GM12878 (cell line): Measurements from ENCODE around the gene CCDC88A. TPM values are rescaled to one million over a fixed set of nuclear protein-coding genes. Genes with fewer than 3 reads are reported as not detected.

Source experiments
- ATAC-seq: fragments of 200-7000 bp; cut with Tn5 transposase; 3 replicates; pipeline ENCODE4 v1.9.1; 2020; ENCODE audit warnings: mild to moderate bottlenecking, moderate library complexity
- BruUV-seq: library from RNA; stranded (reverse); fragments of 400-500 nt; replicated peaks from 2 replicates; lab custom pipeline; 2021; lab: Mats Ljungman, UMichigan
- CTCF ChIA-PET: fragments of 300-600 bp; sonication (Branson Sonifier 250); formaldehyde crosslinking; extraction: SDS; loops from one replicate; lab custom pipeline; 2021; ENCODE audit warnings: inconsistent platforms; lab: Yijun Ruan, JAX
- POLR2A ChIA-PET: fragments of 350-600 bp; formaldehyde crosslinking; extraction: SDS; loops from one replicate; lab custom pipeline; 2021; ENCODE audit warnings: inconsistent platforms; lab: Charles Lee
- RAD21 ChIA-PET: fragments of 300-600 bp; sonication (Branson Sonifier 250); formaldehyde crosslinking; loops from one replicate; lab custom pipeline; 2023; ENCODE audit warnings: antibody characterized with exemption; ENCODE audit not compliant: unreplicated experiment; lab: Charles Lee
- SMC1A ChIA-PET: fragments of 300-600 bp; sonication (Branson Sonifier 250); formaldehyde crosslinking; loops from one replicate; lab custom pipeline; 2023; ENCODE audit not compliant: unreplicated experiment, uncharacterized antibody; lab: Charles Lee
- DNase-seq: peaks from one replicate; pipeline ENCODE4 v3.0.0-alpha.2; 2011; ENCODE audit warnings: low read depth, low spot score
- FAIRE-seq: peaks from 3 replicates; lab custom pipeline; 2011; peaks lifted over from hg19 to GRCh38; lab: Jason Lieb, UNC
- H2AFZ ChIP-seq: 2 replicates; pipeline ENCODE4 v1.6.0; 2011; ENCODE audit warnings: low read depth, low read length, control low read depth; ENCODE audit not compliant: control insufficient read depth
- H3K27ac ChIP-seq: 2 replicates; pipeline ENCODE4 v1.5.1; 2011; ENCODE audit warnings: control low read depth; ENCODE audit not compliant: control insufficient read depth, insufficient read depth
- H3K27me3 ChIP-seq, 2 experiments: replicated peaks in 1 of 2; 2 replicates each; pipeline versions ENCODE4 v1.6.0 to v1.6.1; 2011; ENCODE audit warnings: low read length in 1 of 2; ENCODE audit not compliant: control insufficient read depth in 2 of 2, insufficient read depth in 2 of 2
- H3K36me3 ChIP-seq, 2 experiments: 2 replicates each; pipeline ENCODE4 v1.5.1; 2011; ENCODE audit warnings: low read length in 1 of 2; ENCODE audit not compliant: control insufficient read depth in 2 of 2, insufficient read depth in 2 of 2
- H3K4me1 ChIP-seq: 2 replicates; pipeline ENCODE4 v1.6.1; 2011; ENCODE audit warnings: mild to moderate bottlenecking, low read length, moderate library complexity, mixed read lengths; ENCODE audit not compliant: control insufficient read depth, insufficient read depth
- H3K4me2 ChIP-seq: 2 replicates; pipeline ENCODE4 v1.6.0; 2011; ENCODE audit warnings: control low read depth; ENCODE audit not compliant: control insufficient read depth, insufficient read depth
- H3K4me3 ChIP-seq: fragments of 200-600 bp; sonication (generic); 2 replicates; pipeline ENCODE4 v1.5.1; 2016
- H3K79me2 ChIP-seq: 2 replicates; pipeline ENCODE4 v1.6.0; 2011; ENCODE audit warnings: low read length; ENCODE audit not compliant: control insufficient read depth, insufficient read depth
- H3K9ac ChIP-seq: 2 replicates; pipeline ENCODE4 v1.8.0; 2011; ENCODE audit warnings: low read length, control low read depth, mixed read lengths; ENCODE audit not compliant: control insufficient read depth, insufficient read depth
- H3K9me3 ChIP-seq: replicated peaks from 3 replicates; pipeline ENCODE4 v1.5.1; 2011; ENCODE audit warnings: mild to moderate bottlenecking, low read length; ENCODE audit not compliant: control insufficient read depth, insufficient read depth
- H4K20me1 ChIP-seq: 2 replicates; pipeline ENCODE4 v1.6.0; 2011; ENCODE audit not compliant: control insufficient read depth, insufficient read depth
- BRCA1 ChIP-seq: IDR thresholded peaks from 2 replicates; pipeline ENCODE4 v1.6.1; 2011; ENCODE audit warnings: low read depth, low read length, improper control_type of control experiment
- EZH2 ChIP-seq: IDR thresholded peaks from 2 replicates; pipeline ENCODE4 v1.6.1; 2012; ENCODE audit warnings: low read depth, mild to moderate bottlenecking, control low read depth, inconsistent platforms, low read length, borderline replicate concordance; ENCODE audit not compliant: control insufficient read depth
- FOXK2 ChIP-seq: fragments of 450-650 bp; IDR thresholded peaks from 2 replicates; pipeline ENCODE4 v1.6.1; 2017; ENCODE audit warnings: mild to moderate bottlenecking, moderate library complexity
- GABPA ChIP-seq: IDR thresholded peaks from 2 replicates; pipeline ENCODE4 v1.6.1; 2014; ENCODE audit warnings: antibody characterized with exemption, low read depth, mild to moderate bottlenecking, inconsistent platforms
- MTA3 ChIP-seq: IDR thresholded peaks from 2 replicates; pipeline ENCODE4 v1.6.1; 2012; ENCODE audit warnings: low read length, inconsistent platforms, borderline replicate concordance
- NFYA ChIP-seq: IDR thresholded peaks from 2 replicates; pipeline ENCODE4 v1.6.1; 2011; ENCODE audit warnings: low read depth, mild to moderate bottlenecking, low read length, improper control_type of control experiment, borderline replicate concordance
- NRF1 ChIP-seq: conservative IDR thresholded peaks from 2 replicates; pipeline ENCODE4 v1.6.1; 2011; ENCODE audit warnings: mild to moderate bottlenecking, low read depth, low read length, improper control_type of control experiment
- RBBP5 ChIP-seq: fragments of 200-600 bp; sonication (generic); conservative IDR thresholded peaks from 2 replicates; pipeline ENCODE4 v1.6.1; 2016
- RELA ChIP-seq: fragments of 450-650 bp; IDR thresholded peaks from 2 replicates; pipeline ENCODE4 v1.8.0; 2014; ENCODE audit warnings: borderline replicate concordance; ENCODE audit not compliant: partially characterized antibody
- SIN3A ChIP-seq: IDR thresholded peaks from 2 replicates; pipeline ENCODE4 v1.6.1; 2012; ENCODE audit warnings: low read depth, low read length, improper control_type of control experiment
- SKIL ChIP-seq: fragments of 450-650 bp; IDR thresholded peaks from 2 replicates; pipeline ENCODE4 v1.6.1; 2017; ENCODE audit warnings: mild to moderate bottlenecking, low read depth, inconsistent platforms; ENCODE audit not compliant: poor library complexity, severe bottlenecking
- SREBF2 ChIP-seq: IDR thresholded peaks from 2 replicates; pipeline ENCODE4 v1.6.1; 2012; ENCODE audit warnings: mild to moderate bottlenecking, low read length
- TCF7 ChIP-seq: IDR thresholded peaks from 2 replicates; pipeline ENCODE4 v1.6.1; 2014; ENCODE audit warnings: antibody characterized with exemption, borderline replicate concordance
- USF1 ChIP-seq: IDR thresholded peaks from 2 replicates; pipeline ENCODE4 v1.6.1; 2011; ENCODE audit warnings: borderline replicate concordance, low read depth, mild to moderate bottlenecking, moderate library complexity, mixed read lengths, low read length; ENCODE audit not compliant: insufficient read depth; ENCODE audit errors: extremely low read length
- ZNF24 ChIP-seq: fragments of 450-650 bp; IDR thresholded peaks from 2 replicates; pipeline ENCODE4 v1.6.1; 2017; ENCODE audit warnings: antibody characterized with exemption, mild to moderate bottlenecking
- ZNF274 ChIP-seq: IDR thresholded peaks from one replicate; pipeline ENCODE4 v1.8.0; 2011; ENCODE audit not compliant: insufficient read length, insufficient read depth
- ZZZ3 ChIP-seq: IDR thresholded peaks from 2 replicates; pipeline ENCODE4 v1.6.1; 2011; ENCODE audit warnings: low read depth; ENCODE audit not compliant: control insufficient read depth, insufficient read length
- WGBS: methylation state at CpG from one replicate; pipeline ENCODE4 v1.1.6; 2016; ENCODE audit warnings: low lambda C conversion rate; ENCODE audit not compliant: insufficient replicate concordance, insufficient coverage; ENCODE audit errors: missing lambda C conversion rate; 5-methylcytosine and 5-hydroxymethylcytosine counted together
- in situ Hi-C: fragments of 300-500 bp; cut with MboI; formaldehyde crosslinking; loops from 9 replicates; pipeline ENCODE4 v1.14.3; 2018; ENCODE audit warnings: mixed read lengths
- intact Hi-C: fragments of 100-400 bp; cut with micrococcal nuclease; formaldehyde crosslinking; loops from one replicate; pipeline ENCODE4 v1.14.2; 2022; ENCODE audit not compliant: unreplicated experiment
- polyA plus RNA-seq, 11 experiments: library from polyadenylated mRNA; depleted of rRNA in 4 of 11; unstranded in 6 of 11; stranded (reverse) in 5 of 11; fragments of >200 nt; fragmentation: Nextera tagmentation in 4 of 11; fragmentation: Illumina TruSeq in 1 of 11; extraction: Ambion mirVana in 4 of 11; extraction: Trizol in 1 of 11; gene quantifications; 1 replicate in 1 of 11; 2 replicates in 10 of 11; pipeline versions ENCODE4 v1.2.1 to v1.2.3, GENCODE V29; 2011 to 2016; ENCODE audit warnings: inconsistent platforms in 2 of 11, missing spikeins in 2 of 11, low read depth in 1 of 11
- total RNA-seq, 4 experiments: library from RNA; depleted of rRNA in 3 of 4; stranded (reverse); fragments of >200 nt in 3 of 4; fragmentation: Illumina TruSeq in 1 of 4; extraction: Trizol in 1 of 4; gene quantifications; 2 replicates each; pipeline versions ENCODE4 v1.2.1 to v1.2.3, GENCODE V29; 2013 to 2021

Gene CCDC88A
- total and polyA plus RNA-seq, 10 of the 15 experiments (the other 5 are each of a cell fraction or from before 2014, with no cell fraction given) = 1.8 to 71.6 (median 45.9) TPM

- BruUV-seq = no TSS peak
- no peak overlapping the region for H3K27ac ChIP-seq
- H3K4me3 ChIP-seq = no peak overlapping the region
- FAIRE-seq (peak; percentile 64), ATAC-seq (no peak), DNase-seq (no peak)
- H3K79me2 ChIP-seq = peaks cover 4% of the 10 kb centered on the region
- no peaks in the 10 kb centered on the region; a peak in 1 of 4 replicates for H3K36me3 ChIP-seq
- H3K27me3 ChIP-seq = no peaks in the 10 kb centered on the region
- H3K9me3 ChIP-seq = no peaks in the 10 kb centered on the region
- H4K20me1 ChIP-seq = no peaks in the 10 kb centered on the region
- CTCF ChIA-PET = no interaction called here
- intact Hi-C loops (no loop called here), in situ Hi-C loops (no loop called here)
- peaks cover 2% of the 10 kb centered on the region for H3K4me1 ChIP-seq
- POLR2A ChIA-PET = no interaction called here
- H2AFZ ChIP-seq = no peak overlapping the region
- WGBS = 97% methylated on average over 4 of the region's 4 CpGs
- TF ChIP-seq SKIL (no peak), ZNF24 (no peak), GABPA (no peak), RELA (no peak), BRCA1 (no peak), RBBP5 (no peak), SIN3A (no peak), SREBF2 (no peak), NFYA (no peak), EZH2 (no peak), TCF7 (no peak), FOXK2 (no peak), USF1 (no peak), NRF1 (no peak), ZZZ3 (no peak), MTA3 (no peak), ZNF274 (no peak)
- SMC1A ChIA-PET = no interaction called here
- RAD21 ChIA-PET = no interaction called here
- H3K9ac ChIP-seq = no peak overlapping the region
- H3K4me2 ChIP-seq = no peak overlapping the region
These were observed 16.2 kb downstream of the CCDC88A start for GRCh38 chr2:55403256-55403998.
